ENCODE data around the gene DNAAF2. TPM values are rescaled to one million over a fixed set of nuclear protein-coding genes. Genes with fewer than 3 reads are reported as not detected.

DNAAF2 gene
- total RNA-seq, 4 donors from 2014 or later = 9.6 to 21.7 (median 19.4) TPM

DNA sequence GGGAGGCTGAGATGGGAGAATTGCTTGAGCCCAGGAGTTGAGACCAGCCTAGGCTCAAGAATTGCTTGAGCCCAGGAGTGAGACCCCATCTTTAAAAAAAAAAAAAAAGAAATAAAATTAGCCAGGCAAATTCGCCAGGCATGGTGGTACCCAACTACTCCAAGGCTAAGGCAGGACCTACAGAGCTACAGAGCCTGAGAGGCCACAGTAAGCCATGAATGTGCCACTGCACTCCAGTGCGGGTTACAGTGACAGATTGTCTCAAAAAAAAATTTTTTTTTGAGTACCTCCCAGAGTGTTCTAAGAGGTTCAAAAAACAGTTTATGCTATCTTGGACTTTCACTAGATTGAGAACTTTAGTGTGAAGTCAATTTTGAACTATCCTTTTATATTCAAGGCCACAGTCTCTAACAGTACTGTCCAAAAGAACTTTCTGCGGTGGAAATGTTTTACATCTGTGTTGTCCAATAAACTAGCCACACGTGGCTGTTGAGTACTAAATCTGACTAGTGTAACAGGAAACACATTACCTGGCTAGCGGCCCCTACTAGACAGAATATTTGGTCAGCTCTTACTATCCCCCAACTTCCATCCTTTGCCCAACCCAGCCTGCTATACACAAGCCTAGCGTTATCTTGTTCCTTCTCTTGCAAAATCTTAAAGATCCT, 17.1 kb downstream of the DNAAF2 start:
- Histone ChIP-seq H3K4me1 (peaks cover 5 to 37% (median 24%) of the 10 kb centered on the region in 4 donors), H3K27me3 (no peaks in the 10 kb centered on the region), H3K9me3 (no peaks in the 10 kb centered on the region), H3K27ac (no peak overlapping the region), H3K36me3 (peaks cover 0 to 14% (median 3%) of the 10 kb centered on the region in 4 donors), H3K4me3 (no peak overlapping the region)
- TF ChIP-seq POLR2AphosphoS5 (IDR thresholded peaks at IDR 0.05) (no peak), EP300 (IDR thresholded peaks at IDR 0.05; ENCODE audit: low read depth) (no peak), POLR2A (IDR thresholded peaks at IDR 0.05) (no peak)
- TF ChIP-seq, protein P1, sequence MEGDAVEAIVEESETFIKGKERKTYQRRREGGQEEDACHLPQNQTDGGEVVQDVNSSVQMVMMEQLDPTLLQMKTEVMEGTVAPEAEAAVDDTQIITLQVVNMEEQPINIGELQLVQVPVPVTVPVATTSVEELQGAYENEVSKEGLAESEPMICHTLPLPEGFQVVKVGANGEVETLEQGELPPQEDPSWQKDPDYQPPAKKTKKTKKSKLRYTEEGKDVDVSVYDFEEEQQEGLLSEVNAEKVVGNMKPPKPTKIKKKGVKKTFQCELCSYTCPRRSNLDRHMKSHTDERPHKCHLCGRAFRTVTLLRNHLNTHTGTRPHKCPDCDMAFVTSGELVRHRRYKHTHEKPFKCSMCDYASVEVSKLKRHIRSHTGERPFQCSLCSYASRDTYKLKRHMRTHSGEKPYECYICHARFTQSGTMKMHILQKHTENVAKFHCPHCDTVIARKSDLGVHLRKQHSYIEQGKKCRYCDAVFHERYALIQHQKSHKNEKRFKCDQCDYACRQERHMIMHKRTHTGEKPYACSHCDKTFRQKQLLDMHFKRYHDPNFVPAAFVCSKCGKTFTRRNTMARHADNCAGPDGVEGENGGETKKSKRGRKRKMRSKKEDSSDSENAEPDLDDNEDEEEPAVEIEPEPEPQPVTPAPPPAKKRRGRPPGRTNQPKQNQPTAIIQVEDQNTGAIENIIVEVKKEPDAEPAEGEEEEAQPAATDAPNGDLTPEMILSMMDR (IDR thresholded peaks at IDR 0.05) = no peak
- DNase-seq = no peak
- in situ Hi-C loops (cut with MboI; ENCODE audit: low pct_ligation_motif_present in 1 of 4, low pct_unique_long_range_greater_than_20kb in 1 of 4, low sequenced_read_pairs in 3 of 4) = no loop called here
- 76% methylated on average over 4 to 6 of the region's 6 CpGs for WGBS, 2 donors (ENCODE audit: low coverage in 1 of 2)
- intact Hi-C loops (cut with DNase I; ENCODE audit: low total_unique reads) = no loop called here

DNA sequence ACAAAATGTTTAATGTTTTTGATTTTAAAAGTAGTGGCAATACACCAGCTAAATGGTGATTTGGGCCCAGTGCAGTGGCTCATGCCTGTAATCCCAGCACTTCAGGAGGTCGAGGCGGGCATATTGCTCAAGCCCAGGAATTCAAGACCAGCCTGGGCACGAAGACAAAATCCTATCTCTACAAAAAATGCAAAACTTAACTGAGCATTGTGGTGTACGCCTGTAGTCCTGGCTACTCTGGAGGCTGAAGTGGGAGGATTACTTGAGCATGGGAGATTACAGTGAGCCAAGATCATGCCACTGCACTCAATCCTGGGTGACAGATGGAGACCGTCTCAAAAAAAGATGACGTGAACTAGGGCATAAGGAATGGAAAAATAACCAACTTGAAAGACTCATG, 19.3 kb downstream of the DNAAF2 start:
- H3K36me3 ChIP-seq = peaks cover 0 to 14% (median 3%) of the 10 kb centered on the region in 4 donors
- H3K4me3 ChIP-seq = no peak overlapping the region
- in situ Hi-C loops (cut with MboI; ENCODE audit: low pct_ligation_motif_present in 1 of 4, low pct_unique_long_range_greater_than_20kb in 1 of 4, low sequenced_read_pairs in 3 of 4) = no loop called here
- TF ChIP-seq EP300 (IDR thresholded peaks at IDR 0.05; ENCODE audit: low read depth) (no peak), POLR2A (IDR thresholded peaks at IDR 0.05) (no peak), POLR2AphosphoS5 (IDR thresholded peaks at IDR 0.05) (no peak)
- TF ChIP-seq, protein P1 (IDR thresholded peaks at IDR 0.05) = no peak
- H3K4me1 ChIP-seq = peaks cover 0 to 22% (median 8%) of the 10 kb centered on the region in 4 donors
- no peaks in the 10 kb centered on the region for H3K9me3 ChIP-seq
- H3K27me3 ChIP-seq = no peaks in the 10 kb centered on the region
- H3K27ac ChIP-seq = no peak overlapping the region
- WGBS, 2 donors (ENCODE audit: low coverage in 1 of 2) = 97 to 100% methylated on average over 2 to 6 of the region's 6 CpGs
- DNase-seq = no peak
- intact Hi-C loops (cut with DNase I; ENCODE audit: low total_unique reads) = no loop called here

DNA sequence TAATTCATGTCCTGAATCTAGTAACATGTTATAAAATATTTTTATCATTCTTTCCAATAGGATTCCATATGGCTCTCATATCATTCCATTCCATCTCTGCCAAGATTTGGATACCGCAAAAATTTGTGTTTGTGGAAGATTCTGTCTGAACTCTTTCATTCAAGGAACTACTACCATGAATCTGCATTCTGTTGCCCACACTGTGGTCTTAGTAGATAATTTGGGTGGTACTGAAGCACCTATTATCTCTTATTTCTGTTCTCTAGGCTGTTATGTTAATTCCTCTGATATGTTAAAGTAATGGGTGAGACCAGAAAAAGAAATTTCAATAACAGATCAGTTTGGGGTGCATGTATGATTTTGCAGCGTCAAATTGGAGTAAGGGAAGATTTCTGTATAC, 20.8 kb downstream of the DNAAF2 start:
- WGBS, 2 donors (ENCODE audit: low coverage in 1 of 2) = 96 to 100% methylated on average over 2 of the region's 2 CpGs

DNA sequence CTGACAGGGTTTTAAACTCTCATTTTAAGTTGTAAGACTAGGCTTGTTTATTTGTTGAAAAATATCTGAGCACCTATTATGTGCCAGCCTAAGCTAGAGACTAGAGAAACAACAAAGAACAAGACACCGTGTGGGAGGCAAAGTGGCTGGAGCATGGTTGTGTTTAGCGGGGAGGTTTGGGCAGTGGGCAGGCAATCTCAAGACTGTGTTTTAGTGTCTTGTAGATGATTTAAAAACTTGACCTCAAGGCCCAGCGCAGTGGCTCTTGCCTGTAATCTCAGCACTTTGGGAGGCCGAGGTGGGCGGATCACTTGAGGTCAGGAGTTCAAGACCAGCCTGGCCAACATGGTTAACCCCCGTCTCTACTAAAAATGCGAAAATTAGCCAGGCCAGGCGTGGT, 22.4 kb downstream of the DNAAF2 start:
- TF ChIP-seq POLR2A (IDR thresholded peaks at IDR 0.05) = no peak
- no peak for TF ChIP-seq EP300 (IDR thresholded peaks at IDR 0.05; ENCODE audit: low read depth)
- TF ChIP-seq, protein P1 (IDR thresholded peaks at IDR 0.05) = no peak
- TF ChIP-seq POLR2AphosphoS5 (IDR thresholded peaks at IDR 0.05) = no peak
- in situ Hi-C loops (cut with MboI; ENCODE audit: low pct_ligation_motif_present in 1 of 4, low pct_unique_long_range_greater_than_20kb in 1 of 4, low sequenced_read_pairs in 3 of 4) (no loop called here), intact Hi-C loops (cut with DNase I; ENCODE audit: low total_unique reads) (no loop called here)
- no peak for DNase-seq
- Histone ChIP-seq H3K27me3 (no peaks in the 10 kb centered on the region), H3K4me3 (no peak overlapping the region), H3K36me3 (peaks cover 0 to 5% (median 0%) of the 10 kb centered on the region in 4 donors), H3K4me1 (peaks cover 0 to 2% (median 0%) of the 10 kb centered on the region in 4 donors), H3K9me3 (no peaks in the 10 kb centered on the region), H3K27ac (no peak overlapping the region)
- WGBS, 2 donors (ENCODE audit: low coverage in 1 of 2) = 90% methylated on average over 8 of the region's 8 CpGs; no CpG with 5 or more reads in 1 of the 2 donors

More for the DNA sequence above, 20.8 kb downstream of the DNAAF2 start:
- peaks cover 0 to 14% (median 3%) of the 10 kb centered on the region in 4 donors for H3K36me3 ChIP-seq
- TF ChIP-seq, protein P1 (IDR thresholded peaks at IDR 0.05) = no peak
- no peak for TF ChIP-seq POLR2A (IDR thresholded peaks at IDR 0.05)
- no peak overlapping the region for H3K27ac ChIP-seq
- in situ Hi-C loops (cut with MboI; ENCODE audit: low pct_ligation_motif_present in 1 of 4, low pct_unique_long_range_greater_than_20kb in 1 of 4, low sequenced_read_pairs in 3 of 4) (no loop called here), intact Hi-C loops (cut with DNase I; ENCODE audit: low total_unique reads) (no loop called here)
- no peak overlapping the region for H3K4me3 ChIP-seq
- no peak for DNase-seq
- H3K4me1 ChIP-seq = peaks cover 0 to 16% (median 3%) of the 10 kb centered on the region in 4 donors
- no peaks in the 10 kb centered on the region for H3K27me3 ChIP-seq
- H3K9me3 ChIP-seq = no peaks in the 10 kb centered on the region

Data from transverse colon (tissue), 4 donors.